GM19240 (cell line): ENCODE results near the gene MYH11.

Source experiments
- DNase-seq: peaks from one replicate; pipeline ENCODE4 v3.0.0; 2011; ENCODE audit warnings: low spot score; ENCODE audit not compliant: insufficient read length

Gene MYH11

DNA sequence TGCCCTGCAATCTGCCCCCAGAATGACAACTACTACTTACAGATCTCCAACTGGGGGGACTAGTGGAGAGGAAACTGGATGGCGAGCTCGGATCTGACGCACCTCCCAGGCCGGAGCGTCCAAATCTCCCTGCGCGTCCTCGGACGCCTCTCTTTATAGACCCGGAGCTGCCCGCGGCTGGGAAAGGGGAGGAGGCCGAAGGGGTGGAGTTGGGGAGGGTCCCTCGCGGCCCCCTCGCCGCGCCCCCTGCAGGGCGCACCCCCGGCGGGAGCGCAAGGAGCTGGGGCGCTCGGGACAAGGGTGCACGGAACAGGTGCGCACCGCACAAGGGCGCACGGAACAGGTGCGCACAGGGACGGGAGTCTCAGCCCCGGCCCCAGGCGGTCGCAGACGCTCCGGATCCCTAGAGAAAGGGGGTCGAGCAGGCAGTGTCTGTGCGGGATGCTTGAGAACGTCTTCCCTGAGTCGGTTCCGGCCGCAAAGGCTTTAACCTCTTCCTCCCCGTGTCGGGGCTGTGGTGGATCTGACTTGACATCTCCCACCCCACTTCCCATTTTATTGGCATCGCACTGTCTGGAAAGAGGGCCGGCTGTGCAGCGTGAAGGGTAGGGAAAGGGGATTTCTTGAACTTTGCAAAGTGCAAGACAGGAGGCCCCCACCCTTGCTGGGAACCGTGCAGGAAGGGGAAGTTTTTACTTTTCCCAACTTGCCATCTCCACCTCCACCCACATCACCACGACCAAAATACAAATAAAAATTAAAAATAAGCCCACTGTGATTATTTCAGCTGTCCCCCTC is at the start of gene MYH11:
MYH11 (minus strand) TSS at position 128 of the 798 bp plus-strand sequence. CDS start 18,776 bp downstream, outside the sequence.
- no peak for DNase-seq

- no peak for DNase-seq
Observed at GRCh38 chr16:15906439-15906838, 49.6 kb upstream of the MYH11 start.

- no peak for DNase-seq
Observed at GRCh38 chr16:15903960-15904359, 47.1 kb upstream of the MYH11 start.

DNA sequence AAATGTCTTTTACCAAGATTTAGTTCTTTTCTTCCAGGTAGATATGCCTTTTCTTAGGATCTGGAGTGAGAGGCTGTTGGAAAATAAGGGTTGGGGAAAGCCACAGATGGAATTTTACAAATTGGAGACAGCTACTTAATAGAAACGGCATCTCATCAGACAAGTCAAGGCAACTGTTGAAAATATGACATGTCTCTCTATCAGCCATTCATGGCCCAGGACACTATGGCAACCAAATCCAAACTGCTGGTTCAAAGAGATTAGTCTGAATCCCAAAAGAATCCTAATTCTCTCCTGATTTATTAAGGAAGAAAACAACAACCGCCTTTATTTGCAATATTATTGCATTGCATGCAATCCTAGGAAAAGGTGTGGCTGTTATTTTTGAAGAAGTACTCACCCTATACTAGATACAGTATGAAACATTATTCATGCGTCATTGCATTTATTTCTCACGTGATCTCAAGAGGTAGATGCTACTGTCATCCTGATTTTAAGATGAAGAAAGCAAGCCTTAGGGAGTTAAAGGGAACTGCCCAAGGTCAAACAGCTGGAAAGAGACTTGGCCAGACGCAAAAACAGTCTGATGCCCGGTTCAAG is 44.2 kb upstream of the MYH11 start:
- DNase-seq, result no peak

DNA sequence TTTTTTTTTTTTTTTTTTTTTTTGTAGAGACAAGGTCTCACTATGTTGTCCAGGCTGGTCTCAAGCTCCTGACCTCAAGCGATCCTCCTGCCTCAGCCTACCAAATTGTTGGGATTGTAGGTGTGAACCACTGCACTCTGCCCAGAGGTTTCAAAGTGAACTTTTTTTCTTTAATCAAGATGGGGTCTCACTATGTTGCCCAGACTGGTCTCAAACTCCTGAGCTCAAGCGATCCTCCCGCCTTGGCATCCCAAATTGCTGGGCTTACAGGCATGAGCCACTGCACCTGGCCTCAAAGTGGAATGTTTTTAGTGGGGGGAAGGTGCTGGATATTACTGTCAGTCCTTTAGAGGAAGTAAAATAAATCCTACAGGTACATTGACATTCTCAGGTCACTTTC is 43.5 kb upstream of the MYH11 start:
- no peak for DNase-seq

- DNase-seq, result peak; percentile 16
Observed at GRCh38 chr16:15899538-15900100, 42.8 kb upstream of the MYH11 start.

DNA sequence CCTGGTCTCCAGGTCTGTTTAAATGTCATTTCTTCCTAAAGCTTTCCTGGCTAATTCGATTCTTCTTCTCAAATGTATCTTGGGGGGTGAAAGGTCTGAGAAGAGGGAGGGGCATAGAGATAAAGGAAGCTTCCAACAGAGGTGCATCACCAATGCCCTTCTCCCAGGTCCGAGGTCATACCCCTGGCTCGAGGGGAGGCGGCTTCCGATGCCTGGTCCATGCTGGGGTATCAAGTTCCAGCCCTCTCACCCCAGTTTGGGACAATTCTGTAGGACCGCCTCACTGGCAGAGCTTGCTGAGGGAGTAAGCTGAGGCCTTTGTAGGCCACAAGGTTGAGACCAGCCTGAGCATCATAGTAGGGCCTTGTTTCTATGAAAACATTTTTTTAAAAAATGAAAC is 41.8 kb upstream of the MYH11 start:
- DNase-seq, result no peak

DNA sequence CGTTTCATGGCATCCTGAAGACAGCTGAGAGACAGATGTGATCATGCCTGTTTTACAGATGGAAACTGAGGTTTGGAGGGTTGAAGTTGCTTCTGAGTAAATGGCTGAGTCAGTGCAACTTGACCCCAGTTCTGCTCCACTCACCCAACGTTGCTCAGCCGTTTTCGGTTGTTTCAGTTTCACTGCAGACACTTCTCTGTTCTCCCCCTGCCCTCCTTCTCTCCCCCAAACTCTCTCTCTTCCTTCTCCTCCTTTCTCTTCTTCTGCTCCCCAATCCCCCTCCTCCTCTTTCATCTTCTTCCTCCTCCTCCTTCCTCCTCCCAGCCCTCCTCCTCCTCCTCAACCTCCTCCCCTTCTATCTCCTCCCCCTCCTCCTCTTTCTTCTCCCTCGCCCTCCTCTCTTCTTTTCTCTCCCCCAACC is 41.0 kb upstream of the MYH11 start:
- DNase-seq, result peak; percentile 35

DNA sequence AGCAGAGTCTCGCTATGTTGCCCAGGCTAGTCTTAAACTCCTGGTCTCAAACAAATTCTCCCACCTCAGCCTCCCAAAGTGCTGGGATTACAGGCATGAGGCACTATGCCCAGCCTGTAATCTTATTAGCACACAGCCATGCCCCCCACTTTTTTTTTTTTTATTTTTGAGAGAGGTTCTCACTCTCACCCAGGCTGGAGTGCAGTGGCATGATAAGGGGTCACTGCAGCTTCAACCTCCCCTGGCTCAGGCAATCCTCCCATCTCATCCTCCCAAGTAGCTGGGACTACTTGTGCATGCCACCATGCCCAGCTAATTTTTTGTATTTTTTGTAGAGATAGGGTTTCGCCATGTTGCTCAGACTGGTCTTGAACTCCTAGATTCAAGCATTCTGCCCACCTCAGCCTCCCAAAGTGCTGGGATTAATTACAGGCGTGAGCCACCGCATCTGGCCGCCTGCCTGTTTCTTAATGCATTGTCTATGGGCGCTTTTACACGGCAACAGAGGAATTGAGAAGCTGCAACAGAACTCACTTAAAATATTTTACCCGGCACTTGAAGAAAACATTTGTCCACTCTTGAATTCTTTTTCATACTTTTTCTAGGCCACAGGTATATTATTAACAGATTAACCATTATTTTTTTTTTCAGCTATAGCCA is 40.4 kb upstream of the MYH11 start:
- DNase-seq, result no peak

- DNase-seq, result no peak
Observed at GRCh38 chr16:15894571-15895374, 37.9 kb upstream of the MYH11 start.

GRCh38 chr16:15891508-15891907 is 34.7 kb upstream of the MYH11 start:
- no peak for DNase-seq

GRCh38 chr16:15888072-15888976 is 31.5 kb upstream of the MYH11 start, which contains the start of gene CEP20:
Gene CEP20 (minus strand): TSS chr16:15888603. CDS start chr16:15888585, 18 bp downstream.
- DNase-seq, result peak; percentile 94

- DNase-seq, result no peak
Observed at GRCh38 chr16:15887283-15887682, 30.5 kb upstream of the MYH11 start.

DNA sequence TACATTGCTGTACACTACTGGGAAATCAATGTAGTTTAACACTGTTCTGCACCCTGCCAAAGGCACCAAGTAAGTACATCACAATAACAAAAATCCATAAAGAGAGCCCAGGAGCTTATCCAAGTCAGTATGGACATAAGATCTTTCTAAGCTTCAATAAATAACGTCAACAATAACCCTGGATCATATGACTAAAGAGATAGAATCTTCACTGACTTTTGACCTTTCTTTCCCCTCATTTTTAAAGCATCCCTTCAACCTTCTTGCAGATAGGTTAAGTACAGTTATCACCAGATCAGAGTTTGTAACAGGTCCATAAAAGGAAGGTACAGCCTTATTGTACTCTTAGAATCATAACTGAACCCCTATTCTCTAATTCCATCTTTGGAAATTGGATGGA is 29.2 kb upstream of the MYH11 start:
- no peak for DNase-seq

DNA sequence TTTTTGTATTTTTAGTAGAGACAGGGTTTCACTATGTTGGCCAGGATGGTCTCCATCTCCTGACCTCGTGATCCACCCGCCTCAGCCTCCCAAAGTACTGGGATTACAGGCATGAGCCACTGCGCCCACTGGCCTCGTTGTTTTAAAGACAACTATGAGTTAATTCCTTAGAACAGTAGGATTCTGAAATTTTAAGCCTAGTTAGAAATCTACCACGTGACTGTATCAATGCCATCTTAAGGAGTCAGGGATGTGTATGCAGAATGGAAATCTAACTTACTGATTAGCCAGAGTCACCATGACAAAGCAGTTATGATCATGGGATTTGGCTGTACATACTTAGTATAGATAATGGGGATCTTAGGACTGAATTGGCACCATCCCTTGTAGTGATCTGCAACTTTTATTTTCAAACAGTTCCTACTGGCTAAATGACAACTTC is 28.8 kb upstream of the MYH11 start:
- no peak for DNase-seq

DNA sequence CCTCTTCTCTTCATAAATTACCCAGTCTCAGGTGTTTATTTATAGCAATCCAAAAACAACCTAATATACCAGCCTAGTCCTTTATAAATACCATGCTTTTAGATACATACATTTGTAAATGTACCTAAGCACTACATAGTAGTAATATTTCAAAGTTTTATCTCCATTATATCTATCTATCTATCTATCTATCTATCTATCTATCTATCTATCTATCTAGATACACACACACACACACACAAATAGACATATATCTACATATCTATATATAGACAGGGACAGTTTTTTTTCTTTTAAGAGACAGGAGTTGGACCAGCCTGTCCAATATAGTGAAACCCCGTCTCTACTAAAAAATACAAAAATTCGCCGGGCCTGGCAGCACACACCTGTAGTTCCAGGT is 25.7 kb upstream of the MYH11 start:
- no peak for DNase-seq

DNA sequence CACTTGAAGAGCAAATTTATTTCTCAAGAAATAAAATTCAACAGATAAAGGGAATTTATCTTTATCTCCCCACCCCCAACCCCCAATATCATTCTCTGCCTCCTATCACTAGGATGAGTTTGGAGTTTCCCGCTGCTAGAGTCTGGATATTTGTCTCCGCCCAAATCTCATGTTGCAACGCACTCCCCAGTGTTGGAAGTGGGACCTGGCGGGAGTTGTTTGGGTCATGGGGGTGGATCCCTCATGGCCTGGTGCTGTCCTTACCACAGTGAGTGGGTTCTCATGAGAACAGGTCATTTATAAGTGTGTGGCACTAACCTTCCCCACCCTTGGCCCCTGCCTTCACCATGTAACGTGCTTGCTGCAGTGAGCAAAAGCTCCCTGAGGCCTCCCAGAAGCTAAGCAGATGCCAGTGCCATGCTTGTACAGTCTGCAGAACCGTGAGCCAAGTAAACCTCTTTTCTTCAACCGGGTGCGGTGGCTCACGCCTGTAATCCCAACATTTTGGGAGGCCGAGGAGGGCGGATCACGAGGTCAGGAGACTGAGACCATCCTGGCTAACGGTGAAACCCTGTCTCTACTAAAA is 25.1 kb upstream of the MYH11 start:
- DNase-seq, result no peak

- no peak for DNase-seq
Observed at GRCh38 chr16:15880434-15881308, 23.8 kb upstream of the MYH11 start.
